ENCODE measurements around the gene OSBPL2.

The OSBPL2 gene

DNA sequence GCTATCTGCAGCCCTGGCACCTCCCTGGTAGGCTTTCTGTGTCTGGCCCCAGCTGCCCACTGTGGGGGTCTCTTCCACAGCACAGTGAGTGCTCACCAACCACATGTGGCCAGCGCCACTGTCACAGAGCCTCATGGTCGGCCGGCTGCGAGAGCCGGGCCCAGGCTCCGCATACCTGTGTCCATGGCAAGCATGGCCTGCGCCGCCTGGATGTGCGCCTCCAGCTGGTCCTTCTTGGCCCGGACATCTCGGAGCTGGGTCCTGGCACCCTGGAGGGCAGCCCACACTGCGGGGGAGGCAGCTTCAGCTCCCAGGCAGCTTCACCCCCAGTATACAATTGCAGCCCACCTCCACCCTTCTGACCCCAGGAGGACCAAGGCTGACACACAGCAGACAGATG is 77.5 kb downstream of the OSBPL2 start:
- DNase-seq: no peak

GRCh38 chr20:62316331-62317166 is 78.2 kb downstream of the OSBPL2 start:
- DNase-seq: no peak

DNA sequence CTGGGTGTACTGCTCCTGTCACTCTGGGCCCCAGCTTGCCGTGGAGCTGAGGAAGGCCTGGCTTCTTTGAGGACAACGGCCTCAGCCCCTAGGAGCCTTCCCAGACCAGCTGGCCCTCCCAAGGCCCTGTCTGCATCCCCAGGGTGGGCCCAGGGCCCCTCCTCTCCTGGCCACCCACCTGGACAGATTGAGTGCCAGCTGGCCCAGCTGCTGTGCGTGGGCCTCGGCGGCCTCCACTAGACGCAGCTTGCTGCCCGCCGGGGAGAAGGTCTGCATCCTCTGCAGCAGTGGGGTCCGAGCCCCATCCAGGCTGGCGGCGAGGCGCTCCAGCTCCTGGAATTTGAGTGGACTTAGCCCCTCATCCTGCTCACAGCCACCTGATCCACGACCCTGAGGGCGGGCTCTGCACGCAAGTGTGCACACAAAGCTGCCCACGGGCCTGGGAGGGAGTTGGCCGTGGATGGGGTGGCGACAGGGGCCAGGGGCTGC is 78.9 kb downstream of the OSBPL2 start:
- no peak for DNase-seq

DNA sequence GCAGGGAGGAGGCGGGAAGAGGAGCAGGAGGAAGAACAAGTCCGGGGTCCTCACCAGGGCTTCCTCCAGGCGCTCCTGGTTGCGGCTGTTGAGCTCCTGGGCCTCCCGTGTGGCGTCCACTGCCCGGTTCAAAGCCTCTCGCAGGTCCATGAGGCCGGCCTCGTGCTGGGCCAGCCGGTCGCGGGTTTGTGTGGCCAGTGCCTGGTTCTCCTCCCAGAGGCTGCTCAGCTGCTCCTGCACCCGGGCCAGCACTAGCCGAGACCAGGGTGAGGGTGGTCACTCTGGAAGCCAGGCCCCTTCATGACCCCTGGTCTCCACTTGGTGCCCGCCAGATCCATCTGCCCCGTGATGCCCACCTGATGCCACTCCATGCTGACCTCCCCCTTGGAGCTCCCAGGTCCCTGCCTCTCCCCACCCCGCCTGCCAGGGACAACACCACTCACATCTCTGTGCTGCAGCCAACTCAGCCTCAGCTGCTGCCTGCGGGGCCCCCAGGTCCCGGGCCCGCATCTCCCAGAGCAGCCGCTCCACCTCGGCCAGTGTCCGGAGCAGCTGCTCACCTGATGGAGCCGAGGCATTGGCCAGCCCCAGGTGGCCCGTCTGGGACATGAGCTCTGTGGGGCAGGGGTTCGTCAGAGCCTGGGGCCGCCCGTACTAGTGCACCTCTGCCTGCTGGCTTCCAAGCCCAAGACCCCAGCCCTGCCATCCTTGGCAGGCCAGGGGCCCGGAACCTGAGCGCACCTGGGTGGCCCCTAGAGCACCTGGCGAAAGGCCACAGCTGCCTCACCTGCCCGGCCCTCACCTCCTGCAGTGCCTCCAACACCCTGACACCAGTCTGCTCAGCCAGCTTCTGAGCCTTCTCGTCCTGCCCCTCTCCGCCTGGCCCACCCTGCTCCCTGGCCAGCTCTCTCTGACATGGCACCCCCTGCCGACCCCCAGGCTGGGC is 80.4 kb downstream of the OSBPL2 start:
- no peak for DNase-seq

DNA sequence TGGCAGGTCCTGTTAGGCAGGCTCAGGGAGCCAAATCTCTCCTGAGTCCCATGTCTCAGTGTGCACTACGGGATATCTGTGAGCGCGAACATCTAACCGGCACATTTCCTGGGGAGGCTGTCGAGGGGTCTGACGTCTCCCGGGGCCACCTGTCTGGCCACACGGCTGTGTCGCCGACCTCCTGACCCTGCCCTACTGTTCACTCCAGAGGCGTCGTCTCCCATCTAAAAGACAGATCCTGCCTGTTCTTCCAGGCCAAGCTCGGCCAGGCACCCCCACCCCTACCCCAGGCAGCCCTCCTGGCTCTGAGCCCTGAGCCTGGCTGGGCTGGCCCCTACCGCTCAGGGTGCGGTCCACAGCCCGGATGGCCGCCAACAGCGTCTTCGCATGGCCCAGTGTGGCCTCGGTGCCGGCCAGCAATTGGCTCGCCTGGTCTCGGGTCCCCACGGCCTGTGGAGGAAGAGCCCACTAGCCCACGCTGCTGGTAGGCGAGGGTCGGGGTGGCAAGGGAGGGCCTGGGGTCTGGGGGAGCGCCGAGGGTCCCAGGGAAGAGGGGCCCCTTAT is 81.1 kb downstream of the OSBPL2 start:
- no peak for DNase-seq

DNA sequence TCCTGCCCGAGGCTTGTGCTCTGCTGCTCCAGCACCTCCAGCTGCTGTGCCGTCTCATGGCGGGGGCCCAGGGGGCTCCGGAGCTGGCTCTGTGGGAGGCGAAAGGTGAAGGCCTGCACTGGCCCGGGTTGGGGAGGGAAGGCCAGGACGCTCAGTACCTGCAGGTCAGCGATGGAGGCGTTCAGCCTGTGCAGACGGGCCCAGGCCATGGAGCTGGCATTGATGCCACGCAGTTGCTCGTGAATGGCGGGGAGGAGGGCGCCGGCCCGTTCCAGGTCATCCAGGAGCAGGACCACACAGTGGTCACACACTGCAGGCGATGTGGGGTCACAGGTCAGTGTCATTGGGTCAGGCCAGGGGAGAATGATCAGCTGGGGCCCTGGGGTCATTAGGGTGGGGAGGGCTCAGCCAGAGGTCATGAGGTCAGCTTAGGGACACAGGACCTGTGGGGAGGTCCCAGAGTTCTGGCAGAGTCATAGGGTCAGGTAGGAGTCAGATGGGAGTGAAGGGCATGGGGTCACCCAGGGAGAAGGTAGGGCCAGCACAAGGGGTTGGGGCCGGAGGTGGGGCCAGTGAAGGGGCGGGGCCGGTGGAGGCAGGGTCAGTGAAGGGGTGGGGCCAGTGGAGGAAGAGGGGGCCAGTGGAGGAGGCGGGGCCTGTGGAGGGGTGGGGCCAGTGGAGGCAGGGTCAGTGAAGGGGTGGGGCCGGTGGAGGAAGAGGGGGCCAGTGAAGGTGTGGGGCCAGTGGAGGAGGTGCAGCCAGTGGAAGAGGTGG is 82.4 kb downstream of the OSBPL2 start:
- DNase-seq: no peak

- DNase-seq: no peak
These were observed 83.2 kb downstream of the OSBPL2 start for GRCh38 chr20:62321521-62321948.

GRCh38 chr20:62321975-62322374 is 83.7 kb downstream of the OSBPL2 start:
- no peak for DNase-seq

- no peak for DNase-seq
These were observed 84.2 kb downstream of the OSBPL2 start for GRCh38 chr20:62322492-62323041.

DNA sequence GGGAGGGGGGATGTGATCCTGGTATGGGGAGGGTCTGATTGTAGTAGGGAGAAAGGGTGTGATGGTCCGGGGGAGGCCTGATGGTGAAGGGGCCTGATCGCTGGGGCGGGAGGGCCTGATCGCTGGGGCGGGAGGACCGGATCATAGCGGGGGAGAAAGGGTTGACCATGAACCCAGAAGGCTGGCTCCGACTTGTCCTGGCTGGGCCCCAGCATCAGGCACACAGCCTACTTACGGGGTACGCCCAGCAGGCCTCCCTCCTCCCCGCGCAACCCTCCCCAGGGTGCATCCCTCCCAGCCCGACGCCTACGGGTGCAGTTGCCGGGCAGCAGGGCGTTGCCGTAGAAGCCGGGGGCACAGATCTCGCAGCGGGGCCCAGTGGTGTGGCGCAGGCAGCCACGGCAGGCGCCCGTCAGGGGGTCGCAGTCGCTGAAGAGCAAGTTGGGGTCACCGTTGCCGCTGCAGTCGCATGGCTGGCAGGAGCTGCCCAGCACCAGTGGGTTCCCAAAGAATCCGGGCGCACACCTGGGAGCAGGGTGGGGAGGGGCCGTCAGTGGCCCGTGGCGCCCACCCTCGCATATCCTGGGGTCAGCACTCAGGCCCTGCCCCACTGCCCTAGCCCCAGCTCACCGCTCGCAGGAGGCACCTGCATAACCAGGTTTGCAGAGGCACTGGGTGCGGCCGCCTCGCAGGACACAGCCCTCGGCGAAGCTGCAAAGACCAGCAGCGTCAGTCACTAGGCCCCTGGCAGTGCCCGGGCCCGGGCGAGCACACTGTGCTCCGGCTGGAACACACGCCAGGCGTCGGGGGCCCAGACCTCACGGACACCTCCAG is 85.0 kb downstream of the OSBPL2 start:
- DNase-seq: no peak

DNA sequence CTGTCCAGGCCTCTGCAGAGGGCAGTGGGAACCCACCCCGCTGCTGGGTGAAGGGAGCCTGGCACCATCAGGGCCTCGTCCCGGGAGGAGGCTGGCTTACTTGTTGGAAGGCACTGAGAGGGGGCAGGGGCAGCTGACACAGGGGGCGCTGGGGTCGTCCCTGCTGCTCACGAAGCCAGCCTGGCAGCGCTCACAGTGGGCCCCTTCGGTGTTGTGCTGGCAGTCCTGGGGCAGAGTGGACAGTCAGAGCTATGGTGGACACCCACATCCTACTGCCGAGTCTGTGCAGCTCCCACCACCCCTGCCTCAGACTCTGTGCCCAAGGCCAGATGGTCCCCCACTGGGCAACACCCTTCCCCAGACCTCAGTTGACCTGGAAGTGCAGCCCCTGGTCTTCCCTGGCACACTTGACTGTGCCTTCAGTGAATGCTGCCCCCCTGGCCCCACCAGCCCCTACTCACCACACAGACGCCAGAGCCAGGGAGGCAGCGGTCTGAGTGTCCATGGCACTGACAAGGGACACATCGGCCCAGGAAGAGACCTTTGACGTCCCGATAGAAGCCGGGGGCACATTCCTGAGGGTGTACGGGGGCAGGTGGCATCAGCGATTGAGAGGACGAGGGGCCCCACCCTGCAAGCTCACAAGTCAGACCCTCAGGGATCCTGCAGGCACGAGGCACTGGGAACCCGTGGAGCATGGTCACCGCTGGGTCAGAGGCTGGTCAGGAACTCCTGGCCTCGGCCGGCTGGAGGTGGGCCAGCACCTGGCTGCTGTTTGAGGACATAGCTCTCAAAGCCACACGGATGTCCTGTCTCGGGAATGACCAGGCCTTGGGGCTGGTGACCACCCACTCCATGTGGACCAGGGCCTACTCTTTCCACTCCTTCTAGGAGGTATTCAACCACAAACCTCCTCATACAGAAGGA is 85.9 kb downstream of the OSBPL2 start:
- DNase-seq: no peak

GRCh38 chr20:62325172-62325905 is 87.0 kb downstream of the OSBPL2 start:
- no peak for DNase-seq

GRCh38 chr20:62326559-62326958 is 88.2 kb downstream of the OSBPL2 start:
- no peak for DNase-seq

DNA sequence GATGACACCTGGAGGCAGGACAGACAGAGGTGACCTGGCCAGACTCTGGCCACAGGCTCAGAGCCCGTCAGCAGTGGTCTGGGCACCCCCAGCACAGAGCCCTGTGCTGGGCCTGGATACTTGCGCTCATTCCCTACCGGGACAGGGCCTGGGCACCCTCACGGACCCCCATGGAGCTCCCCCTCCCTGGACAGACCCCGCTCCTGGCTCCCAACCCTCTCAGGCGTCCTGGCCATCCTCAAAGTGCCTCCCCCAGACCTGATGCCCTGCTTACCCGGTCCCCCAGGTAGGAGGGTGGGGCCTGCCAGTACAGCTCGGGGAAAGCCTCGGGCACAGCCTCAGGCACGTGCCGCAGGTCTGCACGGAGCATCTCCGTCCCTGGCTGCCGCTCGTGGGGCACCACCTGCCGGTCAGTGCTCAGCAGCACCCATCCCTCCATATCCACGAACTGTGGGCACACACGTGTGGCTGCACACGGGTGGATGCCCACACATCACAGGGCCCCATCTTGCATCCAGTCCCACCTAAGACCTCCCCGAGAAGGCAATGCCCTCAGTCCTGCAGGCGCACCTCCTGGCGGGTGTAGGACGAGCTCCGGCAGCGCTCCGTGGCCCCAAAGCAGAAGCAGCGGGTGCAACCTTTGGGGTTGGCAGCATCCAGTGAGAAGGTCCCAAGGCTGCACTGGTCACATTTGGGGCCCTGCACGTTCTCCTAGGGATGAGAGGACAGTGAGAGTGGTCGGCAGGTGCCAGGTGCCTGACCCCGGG is 88.8 kb downstream of the OSBPL2 start:
- no peak for DNase-seq

- no peak for DNase-seq
These were observed 89.6 kb downstream of the OSBPL2 start for GRCh38 chr20:62327726-62328495.

DNA sequence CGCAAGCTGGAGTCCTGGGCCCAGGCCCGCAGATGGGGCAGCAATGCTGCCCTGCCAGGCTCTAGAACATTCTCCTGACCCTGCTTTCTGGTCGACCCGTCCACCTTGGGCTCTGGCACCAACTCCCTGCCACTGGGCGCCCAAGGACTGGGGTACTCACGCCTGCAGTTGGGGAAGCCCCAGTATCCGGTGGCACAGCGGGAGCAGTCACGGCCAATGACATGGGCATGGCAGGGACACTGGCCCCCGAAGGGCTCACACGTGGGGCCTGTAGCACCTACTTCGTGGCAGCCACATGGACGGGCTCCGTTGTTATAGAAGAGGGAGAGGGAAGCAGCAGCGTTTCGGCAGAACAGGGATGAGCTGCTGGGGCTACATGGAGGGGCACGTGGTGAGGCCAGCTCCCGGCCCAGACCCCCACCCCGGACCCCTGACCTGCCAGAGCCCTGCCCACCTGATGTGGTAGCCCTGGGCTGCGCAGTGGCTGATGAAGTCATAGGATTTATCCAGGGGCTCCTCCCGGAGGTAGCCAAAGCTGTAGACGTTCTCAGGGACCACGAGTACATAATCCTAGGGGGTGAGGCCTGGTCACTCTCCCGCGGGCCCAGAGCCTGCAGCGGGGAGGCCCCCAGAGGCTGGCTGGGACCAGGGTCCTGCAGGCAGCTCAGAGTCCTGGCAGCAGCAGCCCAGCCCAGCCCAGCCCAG is 90.5 kb downstream of the OSBPL2 start:
- no peak for DNase-seq

Measured in NCI-H1105 (cell line).